ENCODE measurements around the gene TAS1R3. TPM values are rescaled to one million over a fixed set of nuclear protein-coding genes. Genes with fewer than 3 reads are reported as not detected.

The TAS1R3 gene
- total and polyA plus RNA-seq, 2 donors (not counting 1 experiment from before 2014, with no cell fraction given), result 4.1 to 11.7 TPM

DNA sequence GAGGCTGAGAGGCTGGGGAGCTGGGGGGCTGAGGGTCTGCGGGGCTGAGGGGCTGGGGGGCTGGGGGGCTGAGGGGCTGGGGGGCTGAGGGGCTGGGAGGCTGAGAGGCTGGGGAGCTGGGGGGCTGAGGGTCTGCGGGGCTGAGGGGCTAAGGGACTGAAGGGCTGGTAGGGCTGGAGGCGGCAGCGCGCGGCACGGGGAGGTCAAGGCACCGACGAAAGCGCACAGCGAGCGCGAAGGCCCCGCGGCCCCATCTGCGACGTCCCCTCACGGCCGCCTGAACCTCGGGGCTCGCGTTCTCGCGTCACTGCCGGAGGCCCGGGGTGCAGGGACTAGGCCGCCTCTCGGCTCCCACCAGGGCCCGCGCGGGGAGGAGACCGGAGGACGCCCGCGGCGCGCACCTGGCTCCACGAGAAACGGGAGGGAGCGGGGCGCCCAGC, 7.0 kb upstream of the TAS1R3 start:
- H3K9me3 ChIP-seq (ENCODE audit: control extremely low read depth in 1 of 3, control insufficient read depth in 2 of 3, insufficient read depth in 1 of 3, low read length in 2 of 3), result no peaks in the 10 kb centered on the region
- ATAC-seq (ENCODE audit: low read depth) (peak; percentile 25), DNase-seq (no peak)
- H3K4me3 ChIP-seq (ENCODE audit: control extremely low read depth in 1 of 5, extremely low read depth in 1 of 5, insufficient read depth in 1 of 5, low read depth in 2 of 5, low read length in 4 of 5), result peak overlapping the region; percentile 31 to 84 (median 74)
- no peak for TF ChIP-seq EZH2 (IDR thresholded peaks at IDR 0.05; ENCODE audit: borderline replicate concordance, insufficient read depth, low read depth, low read length, poor library complexity, severe bottlenecking)
- TF ChIP-seq, protein P1, sequence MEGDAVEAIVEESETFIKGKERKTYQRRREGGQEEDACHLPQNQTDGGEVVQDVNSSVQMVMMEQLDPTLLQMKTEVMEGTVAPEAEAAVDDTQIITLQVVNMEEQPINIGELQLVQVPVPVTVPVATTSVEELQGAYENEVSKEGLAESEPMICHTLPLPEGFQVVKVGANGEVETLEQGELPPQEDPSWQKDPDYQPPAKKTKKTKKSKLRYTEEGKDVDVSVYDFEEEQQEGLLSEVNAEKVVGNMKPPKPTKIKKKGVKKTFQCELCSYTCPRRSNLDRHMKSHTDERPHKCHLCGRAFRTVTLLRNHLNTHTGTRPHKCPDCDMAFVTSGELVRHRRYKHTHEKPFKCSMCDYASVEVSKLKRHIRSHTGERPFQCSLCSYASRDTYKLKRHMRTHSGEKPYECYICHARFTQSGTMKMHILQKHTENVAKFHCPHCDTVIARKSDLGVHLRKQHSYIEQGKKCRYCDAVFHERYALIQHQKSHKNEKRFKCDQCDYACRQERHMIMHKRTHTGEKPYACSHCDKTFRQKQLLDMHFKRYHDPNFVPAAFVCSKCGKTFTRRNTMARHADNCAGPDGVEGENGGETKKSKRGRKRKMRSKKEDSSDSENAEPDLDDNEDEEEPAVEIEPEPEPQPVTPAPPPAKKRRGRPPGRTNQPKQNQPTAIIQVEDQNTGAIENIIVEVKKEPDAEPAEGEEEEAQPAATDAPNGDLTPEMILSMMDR (IDR thresholded peaks at IDR 0.05), result no peak
- Mint-ChIP-seq H3K4me1 (peaks cover 29% of the 10 kb centered on the region), H3K27me3 (no peaks in the 10 kb centered on the region), H3K27ac (no peak overlapping the region), H3K9me3 (ENCODE audit: insufficient read depth) (no peaks in the 10 kb centered on the region), H3K4me3 (peak overlapping the region; percentile 90)
- no peaks in the 10 kb centered on the region for H3K27me3 ChIP-seq (replicated peaks in 1 of 4; ENCODE audit: control extremely low read depth in 1 of 4, control insufficient read depth in 3 of 4, insufficient read depth in 4 of 4, low read length in 3 of 4)
- H3K9ac ChIP-seq (ENCODE audit: low read length), result peak overlapping the region; percentile 95
- peak overlapping the region; percentile 99 for H3K4me2 ChIP-seq (replicated peaks; ENCODE audit: low read depth, low read length, poor library complexity, severe bottlenecking)
- peak overlapping the region; percentile 84 for H2AFZ ChIP-seq (ENCODE audit: insufficient read depth, low read depth, low read length, poor library complexity, severe bottlenecking)
- peaks cover 20 to 32% of the 10 kb centered on the region in 2 donors for H3K4me1 ChIP-seq (ENCODE audit: control insufficient read depth in 2 of 2, insufficient read depth in 2 of 2, low read length in 2 of 2)
- intact Hi-C loops (cut with micrococcal nuclease), result loop anchor here (1.0 kb wide), 4 partner anchors 16 to 208 kb away; partner anchors contain the start of genes C1orf159, DVL1, PUSL1 and UBE2J2
- WGBS (ENCODE audit: insufficient coverage), result under 1% methylated on average over 39 of the region's 41 CpGs
- H4K20me1 ChIP-seq (ENCODE audit: control insufficient read depth, insufficient read depth, low read length, poor library complexity, severe bottlenecking), result peaks cover 57% of the 10 kb centered on the region
- peaks cover 62% of the 10 kb centered on the region for H3K79me2 ChIP-seq (ENCODE audit: control insufficient read depth, insufficient read depth, low read length)
- ChIA-PET POLR2A (no interaction called here), CTCF (no interaction called here)
- peaks cover 0 to 17% of the 10 kb centered on the region in 2 experiments for H3K36me3 ChIP-seq (replicated peaks in 1 of 2; ENCODE audit: control extremely low read depth in 1 of 2, control insufficient read depth in 1 of 2, extremely low read depth in 1 of 2, insufficient read depth in 2 of 2, low read length in 1 of 2)
- peak overlapping the region in 1 of 2 donors; percentile 74 for H3K27ac ChIP-seq (ENCODE audit: low read length in 2 of 2)

DNA sequence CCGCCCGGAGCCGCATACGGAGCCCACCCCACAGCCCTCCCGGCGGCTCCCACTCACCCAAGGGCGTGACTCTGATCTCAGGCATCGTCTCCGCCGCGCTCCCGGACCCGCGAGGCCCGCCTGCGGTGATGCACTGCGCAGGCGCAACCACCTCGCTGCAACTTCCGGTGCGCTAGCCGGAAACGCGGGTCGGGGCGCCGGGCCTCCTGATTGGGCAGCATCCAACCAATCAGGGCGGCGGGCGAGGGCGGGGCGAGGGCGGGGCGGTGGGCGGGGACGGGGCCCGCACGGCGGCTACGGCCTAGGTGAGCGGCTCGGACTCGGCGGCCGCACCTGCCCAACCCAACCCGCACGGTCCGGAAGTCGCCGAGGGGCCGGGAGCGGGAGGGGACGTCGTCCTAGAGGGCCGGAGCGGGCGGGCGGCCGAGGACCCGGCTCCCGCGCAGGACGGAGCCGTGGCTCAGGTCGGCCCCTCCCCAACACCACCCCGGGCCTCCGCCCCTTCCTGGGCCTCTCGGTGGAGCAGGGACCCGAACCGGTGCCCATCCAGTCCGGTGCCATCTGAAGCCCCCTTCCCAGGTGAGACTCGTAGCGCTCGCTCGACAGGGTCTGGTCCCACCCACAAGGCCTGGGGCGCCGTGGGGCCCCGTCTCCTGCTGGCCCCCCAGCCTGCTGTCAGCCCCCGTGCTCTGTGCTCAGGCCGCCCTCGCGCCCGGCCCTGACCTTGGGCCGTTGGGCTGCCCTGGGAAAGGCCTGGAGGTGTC, 6.4 kb upstream of the TAS1R3 start, which contains the start of the genes CPTP and INTS11:
TSS of gene CPTP (plus strand) at position 279 of the 764 bp plus-strand sequence. CDS start 2,109 bp downstream, outside the sequence.
TSS of gene INTS11 (minus strand) at position 137 of the 764 bp plus-strand sequence. CDS start at position 85, 52 bp downstream.
- peak within 1 kb of the TSS; percentile 99 for H3K4me2 ChIP-seq (replicated peaks; ENCODE audit: low read depth, low read length, poor library complexity, severe bottlenecking)
- peak within 1 kb of the TSS; percentile 10 to 75 for H3K27ac ChIP-seq (ENCODE audit: low read length in 2 of 2)
- TF ChIP-seq, protein P1 (IDR thresholded peaks at IDR 0.05), result no peak
- no peak for TF ChIP-seq EZH2 (IDR thresholded peaks at IDR 0.05; ENCODE audit: borderline replicate concordance, insufficient read depth, low read depth, low read length, poor library complexity, severe bottlenecking)
- H3K9ac ChIP-seq (ENCODE audit: low read length), result peak within 1 kb of the TSS; percentile 95
- H3K4me3 Mint-ChIP-seq, result peak within 1 kb of the TSS; percentile 93
- peaks cover 0 to 13% of the 10 kb centered on the region in 2 experiments for H3K36me3 ChIP-seq (replicated peaks in 1 of 2; ENCODE audit: control extremely low read depth in 1 of 2, control insufficient read depth in 1 of 2, extremely low read depth in 1 of 2, insufficient read depth in 2 of 2, low read length in 1 of 2)
- ATAC-seq (ENCODE audit: low read depth), result peak; percentile 89
- WGBS (ENCODE audit: insufficient coverage), result under 1% methylated on average over 83 of the region's 84 CpGs
- H2AFZ ChIP-seq (ENCODE audit: insufficient read depth, low read depth, low read length, poor library complexity, severe bottlenecking), result peak within 1 kb of the TSS; percentile 84
- H4K20me1 ChIP-seq (ENCODE audit: control insufficient read depth, insufficient read depth, low read length, poor library complexity, severe bottlenecking), result peaks cover 51% of the 10 kb centered on the region
- DNase-seq, result peak; percentile 95
- intact Hi-C loops (cut with micrococcal nuclease), result loop anchor here (1.0 kb wide), 4 partner anchors 16 to 208 kb away; partner anchors contain the start of genes C1orf159, DVL1, PUSL1 and UBE2J2
- peak within 1 kb of the TSS; percentile 31 to 84 (median 74) for H3K4me3 ChIP-seq (ENCODE audit: control extremely low read depth in 1 of 5, extremely low read depth in 1 of 5, insufficient read depth in 1 of 5, low read depth in 2 of 5, low read length in 4 of 5)
- H3K27me3 Mint-ChIP-seq, result no peaks in the 10 kb centered on the region
- H3K79me2 ChIP-seq (ENCODE audit: control insufficient read depth, insufficient read depth, low read length), result peaks cover 56% of the 10 kb centered on the region
- POLR2A ChIA-PET, result no interaction called here
- H3K27me3 ChIP-seq (replicated peaks in 1 of 4; ENCODE audit: control extremely low read depth in 1 of 4, control insufficient read depth in 3 of 4, insufficient read depth in 4 of 4, low read length in 3 of 4), result no peaks in the 10 kb centered on the region
- peaks cover 0 to 2% (median 0%) of the 10 kb centered on the region in 3 donors for H3K9me3 ChIP-seq (ENCODE audit: control extremely low read depth in 1 of 3, control insufficient read depth in 2 of 3, insufficient read depth in 1 of 3, low read length in 2 of 3)
- peak within 1 kb of the TSS; percentile 92 for H3K27ac Mint-ChIP-seq
- no peaks in the 10 kb centered on the region for H3K9me3 Mint-ChIP-seq (ENCODE audit: insufficient read depth)
- CTCF ChIA-PET, result interaction anchor here (0.8 kb wide), 1 partner anchor 48 kb away, joined by 3 read pairs; no protein-coding TSS in a partner anchor
- H3K4me1 Mint-ChIP-seq, result peaks cover 29% of the 10 kb centered on the region
- H3K4me1 ChIP-seq (ENCODE audit: control insufficient read depth in 2 of 2, insufficient read depth in 2 of 2, low read length in 2 of 2), result peaks cover 20 to 32% of the 10 kb centered on the region in 2 donors
